Fibroblast of skin of scalp (primary cell): ENCODE data around the gene RAB12.

Source experiments
- DNase-seq: peaks from one replicate; pipeline ENCODE4 v3.0.0-alpha.2; 2013

RAB12 gene

DNA sequence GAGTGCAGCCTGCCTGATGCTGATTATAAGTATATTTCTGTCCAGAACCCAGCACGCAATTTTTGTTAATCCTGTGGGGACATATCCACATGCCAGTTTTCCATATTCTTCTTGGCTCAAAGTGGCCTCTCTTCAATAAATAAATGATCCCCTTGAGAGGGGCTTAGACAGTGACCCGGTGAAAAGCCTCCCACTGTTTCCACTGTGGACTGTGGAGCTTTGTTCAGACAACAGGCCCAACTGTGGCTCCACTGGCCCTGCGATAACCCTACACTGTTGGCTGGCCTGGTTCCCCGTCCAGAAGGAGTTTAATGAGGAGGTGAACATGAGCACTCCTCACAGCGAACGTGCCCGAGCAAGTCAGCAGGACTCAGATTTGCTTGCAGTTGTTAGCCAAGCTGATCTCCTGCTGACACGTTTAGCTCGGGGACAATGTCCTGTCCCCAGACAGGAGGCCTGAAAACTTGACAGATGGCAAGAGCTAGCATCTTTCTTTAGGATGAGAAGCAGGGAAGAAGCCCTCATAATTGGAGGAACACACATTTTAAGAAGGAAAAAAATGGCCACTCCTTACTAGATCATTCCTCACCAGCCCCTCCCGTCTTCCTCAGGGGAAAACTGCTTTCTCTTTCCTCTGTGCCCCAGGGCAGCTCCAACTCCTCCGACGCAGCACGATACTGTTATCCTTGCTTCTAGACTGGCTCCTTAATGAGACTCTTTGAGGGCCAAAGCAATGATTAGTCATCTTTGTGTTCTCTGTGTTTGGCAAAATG, 76.1 kb downstream of the RAB12 start:
- peak; percentile 65 for DNase-seq

DNA sequence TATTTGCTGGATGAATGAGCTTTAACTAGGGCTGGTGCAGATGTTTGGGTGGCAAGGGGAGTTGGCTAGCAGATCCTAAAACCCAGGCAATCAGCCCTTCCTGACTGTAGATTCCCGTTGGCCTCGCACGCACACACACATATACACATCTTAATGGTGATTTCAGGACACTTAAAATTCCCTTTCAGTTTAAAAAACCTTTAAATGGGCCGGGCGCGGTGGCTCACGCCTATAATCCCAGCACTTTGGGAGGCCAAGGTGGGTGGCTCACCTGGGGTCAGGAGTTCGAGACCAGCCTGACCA, 76.6 kb downstream of the RAB12 start:
- DNase-seq: no peak

DNA sequence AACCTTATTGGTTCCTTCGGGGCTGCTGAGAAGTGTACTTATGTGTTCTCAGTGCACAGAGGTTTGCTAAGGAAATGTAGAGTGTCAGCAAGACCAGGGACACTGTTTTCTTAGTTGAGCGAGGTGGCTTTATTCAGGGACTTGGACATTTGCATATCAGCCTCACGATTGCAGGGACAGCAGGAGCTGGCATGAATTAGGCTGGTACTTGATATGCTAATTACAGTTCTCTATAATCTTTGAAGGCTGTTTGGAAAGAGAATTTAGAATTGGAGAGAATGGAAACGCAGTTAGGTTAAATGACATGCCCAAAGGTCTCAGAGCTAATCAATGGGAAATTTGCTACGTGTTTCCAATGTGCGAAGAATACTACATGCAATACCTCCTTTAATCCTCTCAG, 77.4 kb downstream of the RAB12 start:
- DNase-seq: no peak

DNA sequence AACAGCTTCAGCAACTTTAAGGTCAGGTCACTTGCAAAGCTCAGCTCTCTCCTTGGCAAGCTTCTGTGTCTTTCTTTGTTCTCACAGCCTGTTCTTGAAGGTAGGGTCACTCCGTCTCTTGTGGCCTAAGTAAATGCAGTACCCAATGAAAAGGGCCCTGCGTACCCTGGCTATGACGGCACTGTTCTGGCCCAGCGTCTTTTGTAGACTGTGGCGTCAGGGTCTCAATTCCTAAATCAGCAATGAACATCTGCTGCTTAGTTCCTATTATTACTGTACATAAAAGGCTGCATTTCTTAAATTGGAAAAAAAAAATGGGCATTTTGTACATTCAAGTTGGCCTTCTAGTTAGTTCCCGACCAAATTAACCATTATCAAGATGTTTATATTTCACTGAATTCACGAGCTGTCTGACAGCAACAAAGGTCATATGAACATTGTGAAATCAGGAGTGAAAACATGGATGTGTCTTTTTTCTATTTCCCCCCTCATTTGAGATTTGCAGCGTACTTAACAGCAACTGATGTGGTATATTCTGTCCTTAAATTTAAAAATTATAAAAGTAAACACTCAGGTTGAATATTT, 79.1 kb downstream of the RAB12 start:
- DNase-seq: no peak

DNA sequence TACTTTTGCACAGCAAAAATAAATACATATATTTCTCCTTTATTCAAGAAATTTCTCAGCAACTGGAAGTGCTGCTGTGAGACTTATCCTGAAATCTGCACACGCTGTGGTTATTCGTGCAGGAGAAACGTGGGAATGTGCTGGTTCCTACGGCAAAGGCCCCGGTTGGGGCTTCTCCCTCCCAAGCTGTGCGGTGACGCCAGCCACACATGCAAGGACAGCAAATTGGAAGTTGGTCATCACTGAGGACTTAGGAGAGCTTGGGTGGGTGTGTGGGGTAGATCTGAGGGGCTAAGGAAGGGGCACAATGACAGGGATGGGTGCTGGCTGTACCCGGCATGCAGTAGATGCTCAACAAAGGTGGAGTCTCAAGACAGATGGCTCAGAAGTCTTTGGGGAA, 79.6 kb downstream of the RAB12 start:
- DNase-seq: no peak
